GM18508 (cell line): ENCODE measurements around the gene RALGPS1.

Experiments used
- ATAC-seq: cut with Tn5 transposase; IDR thresholded peaks from one replicate; pipeline ENCODE4 v1.9.1; 2021; ENCODE audit warnings: moderate number of reproducible peaks; ENCODE audit not compliant: insufficient read depth, unreplicated experiment

The RALGPS1 gene

GRCh38 chr9:127196826-127197145 is 282.2 kb downstream of the RALGPS1 start:
- ATAC-seq: no peak

GRCh38 chr9:127197186-127197860 is 282.7 kb downstream of the RALGPS1 start:
- ATAC-seq: no peak

- ATAC-seq: no peak
These were observed 283.4 kb downstream of the RALGPS1 start for GRCh38 chr9:127197861-127198430.

- no peak for ATAC-seq
These were observed 284.0 kb downstream of the RALGPS1 start for GRCh38 chr9:127198587-127198986.

- no peak for ATAC-seq
These were observed 284.6 kb downstream of the RALGPS1 start for GRCh38 chr9:127199001-127199791.

GRCh38 chr9:127200106-127200862 is 285.7 kb downstream of the RALGPS1 start:
- ATAC-seq: no peak

- ATAC-seq: no peak
These were observed 286.5 kb downstream of the RALGPS1 start for GRCh38 chr9:127201071-127201541.

GRCh38 chr9:127201731-127202130 is 287.1 kb downstream of the RALGPS1 start:
- ATAC-seq: no peak

GRCh38 chr9:127202461-127203169 is 288.0 kb downstream of the RALGPS1 start:
- no peak for ATAC-seq

- no peak for ATAC-seq
These were observed 289.2 kb downstream of the RALGPS1 start for GRCh38 chr9:127203681-127204327.

- ATAC-seq: no peak
These were observed 290.3 kb downstream of the RALGPS1 start for GRCh38 chr9:127204771-127205470.

- no peak for ATAC-seq
These were observed 291.4 kb downstream of the RALGPS1 start for GRCh38 chr9:127205952-127206351.

GRCh38 chr9:127206666-127207065 is 292.1 kb downstream of the RALGPS1 start:
- ATAC-seq: no peak

- no peak for ATAC-seq
These were observed 293.3 kb downstream of the RALGPS1 start for GRCh38 chr9:127207734-127208410.

- no peak for ATAC-seq
These were observed 293.8 kb downstream of the RALGPS1 start for GRCh38 chr9:127208416-127208815.

GRCh38 chr9:127209220-127209619 is 294.6 kb downstream of the RALGPS1 start:
- no peak for ATAC-seq

GRCh38 chr9:127209948-127210640 is 295.5 kb downstream of the RALGPS1 start:
- ATAC-seq: no peak
